ENCODE data around the gene LRRC51.

The LRRC51 gene

GRCh38 chr11:72067676-72068075 lies 13.0 kb upstream of the LRRC51 start:
- Histone ChIP-seq H3K9me3 (ENCODE audit: insufficient read depth, low read length) (no peaks in the 10 kb centered on the region), H2AFZ (ENCODE audit: low read depth, low read length) (no peak overlapping the region), H3K79me2 (ENCODE audit: low read length) (peaks cover 43% of the 10 kb centered on the region), H3K27me3 (ENCODE audit: low read depth, low read length) (no peaks in the 10 kb centered on the region), H3K36me3 (replicated peaks; ENCODE audit: low read depth, low read length) (peaks cover 15% of the 10 kb centered on the region), H3K27ac (ENCODE audit: low read length) (no peak overlapping the region), H3K9ac (ENCODE audit: low read length) (no peak overlapping the region), H3K4me1 (ENCODE audit: low read length) (peaks cover 14% of the 10 kb centered on the region), H3K4me3 (ENCODE audit: low read length) (no peak overlapping the region), H4K20me1 (ENCODE audit: insufficient read depth, low read length) (peaks cover 39% of the 10 kb centered on the region), H3K4me2 (ENCODE audit: low read length) (no peak overlapping the region)
- no peak for TF ChIP-seq EZH2phosphoT487 (IDR thresholded peaks at IDR 0.05; ENCODE audit: low read depth)
- no peak for TF ChIP-seq CTCF (IDR thresholded peaks at IDR 0.05; ENCODE audit: low read depth, low read length)

GRCh38 chr11:72069200-72069599 lies 11.4 kb upstream of the LRRC51 start:
- H3K79me2 ChIP-seq (ENCODE audit: low read length), result peaks cover 56% of the 10 kb centered on the region
- peaks cover 39% of the 10 kb centered on the region for H4K20me1 ChIP-seq (ENCODE audit: insufficient read depth, low read length)
- H3K4me3 ChIP-seq (ENCODE audit: low read length), result no peak overlapping the region
- H3K27ac ChIP-seq (ENCODE audit: low read length), result no peak overlapping the region
- no peak overlapping the region for H3K9ac ChIP-seq (ENCODE audit: low read length)
- no peaks in the 10 kb centered on the region for H3K27me3 ChIP-seq (ENCODE audit: low read depth, low read length)
- no peaks in the 10 kb centered on the region for H3K9me3 ChIP-seq (ENCODE audit: insufficient read depth, low read length)
- peaks cover 13% of the 10 kb centered on the region for H3K36me3 ChIP-seq (replicated peaks; ENCODE audit: low read depth, low read length)
- peak overlapping the region; percentile 3 for H3K4me2 ChIP-seq (ENCODE audit: low read length)
- peaks cover 14% of the 10 kb centered on the region for H3K4me1 ChIP-seq (ENCODE audit: low read length)
- TF ChIP-seq EZH2phosphoT487 (IDR thresholded peaks at IDR 0.05; ENCODE audit: low read depth), result no peak
- no peak for TF ChIP-seq CTCF (IDR thresholded peaks at IDR 0.05; ENCODE audit: low read depth, low read length)
- no peak overlapping the region for H2AFZ ChIP-seq (ENCODE audit: low read depth, low read length)

- no peak overlapping the region for H3K9ac ChIP-seq (ENCODE audit: low read length)
Measured at GRCh38 chr11:72069787-72070251, 10.8 kb upstream of the LRRC51 start.

GRCh38 chr11:72070491-72070890 lies 10.2 kb upstream of the LRRC51 start:
- H3K4me3 ChIP-seq (ENCODE audit: low read length), result no peak overlapping the region
- no peak overlapping the region for H3K9ac ChIP-seq (ENCODE audit: low read length)
- no peak overlapping the region for H3K27ac ChIP-seq (ENCODE audit: low read length)
- peaks cover 39% of the 10 kb centered on the region for H4K20me1 ChIP-seq (ENCODE audit: insufficient read depth, low read length)
- no peaks in the 10 kb centered on the region for H3K27me3 ChIP-seq (ENCODE audit: low read depth, low read length)
- no peaks in the 10 kb centered on the region for H3K9me3 ChIP-seq (ENCODE audit: insufficient read depth, low read length)
- no peak overlapping the region for H3K4me2 ChIP-seq (ENCODE audit: low read length)
- H2AFZ ChIP-seq (ENCODE audit: low read depth, low read length), result no peak overlapping the region
- peaks cover 14% of the 10 kb centered on the region for H3K36me3 ChIP-seq (replicated peaks; ENCODE audit: low read depth, low read length)
- TF ChIP-seq EZH2phosphoT487 (IDR thresholded peaks at IDR 0.05; ENCODE audit: low read depth) (no peak), CTCF (IDR thresholded peaks at IDR 0.05; ENCODE audit: low read depth, low read length) (no peak)
- H3K4me1 ChIP-seq (ENCODE audit: low read length), result peaks cover 17% of the 10 kb centered on the region
- peaks cover 66% of the 10 kb centered on the region for H3K79me2 ChIP-seq (ENCODE audit: low read length)

More at GRCh38 chr11:72069787-72070251, 10.8 kb upstream of the LRRC51 start:
- H3K4me1 ChIP-seq (ENCODE audit: low read length), result peaks cover 14% of the 10 kb centered on the region
- no peaks in the 10 kb centered on the region for H3K27me3 ChIP-seq (ENCODE audit: low read depth, low read length)
- H3K4me2 ChIP-seq (ENCODE audit: low read length), result peak overlapping the region; percentile 3; the same call in 1 of the 2 replicates
- no peak overlapping the region for H3K4me3 ChIP-seq (ENCODE audit: low read length)
- TF ChIP-seq CTCF (IDR thresholded peaks at IDR 0.05; ENCODE audit: low read depth, low read length) (no peak), EZH2phosphoT487 (IDR thresholded peaks at IDR 0.05; ENCODE audit: low read depth) (no peak)
- H4K20me1 ChIP-seq (ENCODE audit: insufficient read depth, low read length), result peaks cover 39% of the 10 kb centered on the region
- H2AFZ ChIP-seq (ENCODE audit: low read depth, low read length), result no peak overlapping the region
- no peaks in the 10 kb centered on the region for H3K9me3 ChIP-seq (ENCODE audit: insufficient read depth, low read length)
- peaks cover 61% of the 10 kb centered on the region for H3K79me2 ChIP-seq (ENCODE audit: low read length)
- no peak overlapping the region for H3K27ac ChIP-seq (ENCODE audit: low read length)
- H3K36me3 ChIP-seq (replicated peaks; ENCODE audit: low read depth, low read length), result peaks cover 13% of the 10 kb centered on the region
